T-helper 17 cell (primary cell): ENCODE data around the gene RRAGC. TPM values are rescaled to one million over a fixed set of nuclear protein-coding genes. Genes with fewer than 3 reads are reported as not detected.
"Not testable (repeated sequence)": the region's sequence is repeated elsewhere in the genome, so short reads cannot be mapped to it uniquely, and the experiment has no call there.

Experiments used
- ATAC-seq: fragments of 150-1000 bp; cut with Tn5 transposase; 2 replicates; pipeline ENCODE4 v1.10.0; 2021; ENCODE audit warnings: mild to moderate bottlenecking, moderate library complexity
- DNase-seq, 3 donors: peaks; one replicate each; pipeline versions ENCODE4 v3.0.0 to v3.0.0-alpha.2; 2020 to 2021
- H3K9me3 ChIP-seq: one replicate; pipeline ENCODE4 v1.7.0; 2013; ENCODE audit warnings: low read length, mild to moderate bottlenecking; ENCODE audit not compliant: control insufficient read depth, poor library complexity, severe bottlenecking
- H3K27ac Mint-ChIP-seq: one replicate; pipeline ENCODE4 v1.8.0; 2022; ENCODE audit warnings: mild to moderate bottlenecking, moderate library complexity, mixed read lengths
- H3K27me3 Mint-ChIP-seq: one replicate; pipeline ENCODE4 v1.8.0; 2022; ENCODE audit warnings: mixed read lengths
- H3K36me3 Mint-ChIP-seq: one replicate; pipeline ENCODE4 v1.8.0; 2022; ENCODE audit warnings: low read depth, mixed read lengths
- H3K4me1 Mint-ChIP-seq: one replicate; pipeline ENCODE4 v1.8.0; 2022; ENCODE audit warnings: mild to moderate bottlenecking, mixed read lengths
- H3K4me3 Mint-ChIP-seq: one replicate; pipeline ENCODE4 v1.8.0; 2022; ENCODE audit warnings: mild to moderate bottlenecking, moderate library complexity, mixed read lengths
- total RNA-seq, 4 donors: library from RNA in 2 of 4; stranded (reverse) in 2 of 4; gene quantifications; one replicate each; pipeline ENCODE4 v1.2.3 and lab custom pipeline; 2022 to 2026

The RRAGC gene
- total RNA-seq, 2 donors from 2014 or later = 15.8 to 16.9 TPM

DNA sequence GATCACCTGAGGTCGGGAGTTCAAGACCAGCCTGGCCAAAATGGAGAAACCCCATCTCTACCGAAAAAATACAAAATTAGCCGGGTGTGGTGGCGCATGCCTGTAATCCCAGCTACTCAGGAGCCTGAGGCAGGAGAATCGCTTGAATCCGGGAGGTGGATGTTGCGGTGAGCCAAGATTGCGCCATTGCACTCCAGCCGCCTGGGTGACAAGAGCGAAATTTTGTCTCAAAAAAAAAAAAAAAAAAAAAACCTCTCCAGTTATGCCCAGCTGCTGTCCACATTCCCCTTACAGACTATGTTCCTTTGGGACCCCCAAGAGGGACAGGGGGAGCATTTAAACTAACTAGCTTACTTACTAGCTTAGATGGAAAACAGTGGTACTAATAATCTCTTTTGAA is 23.3 kb downstream of the RRAGC start:
- H3K27ac Mint-ChIP-seq, H3K4me3 Mint-ChIP-seq, H3K4me1 Mint-ChIP-seq, ATAC-seq, H3K9me3 ChIP-seq, H3K27me3 Mint-ChIP-seq, DNase-seq, H3K36me3 Mint-ChIP-seq: not testable (repeated sequence)

DNA sequence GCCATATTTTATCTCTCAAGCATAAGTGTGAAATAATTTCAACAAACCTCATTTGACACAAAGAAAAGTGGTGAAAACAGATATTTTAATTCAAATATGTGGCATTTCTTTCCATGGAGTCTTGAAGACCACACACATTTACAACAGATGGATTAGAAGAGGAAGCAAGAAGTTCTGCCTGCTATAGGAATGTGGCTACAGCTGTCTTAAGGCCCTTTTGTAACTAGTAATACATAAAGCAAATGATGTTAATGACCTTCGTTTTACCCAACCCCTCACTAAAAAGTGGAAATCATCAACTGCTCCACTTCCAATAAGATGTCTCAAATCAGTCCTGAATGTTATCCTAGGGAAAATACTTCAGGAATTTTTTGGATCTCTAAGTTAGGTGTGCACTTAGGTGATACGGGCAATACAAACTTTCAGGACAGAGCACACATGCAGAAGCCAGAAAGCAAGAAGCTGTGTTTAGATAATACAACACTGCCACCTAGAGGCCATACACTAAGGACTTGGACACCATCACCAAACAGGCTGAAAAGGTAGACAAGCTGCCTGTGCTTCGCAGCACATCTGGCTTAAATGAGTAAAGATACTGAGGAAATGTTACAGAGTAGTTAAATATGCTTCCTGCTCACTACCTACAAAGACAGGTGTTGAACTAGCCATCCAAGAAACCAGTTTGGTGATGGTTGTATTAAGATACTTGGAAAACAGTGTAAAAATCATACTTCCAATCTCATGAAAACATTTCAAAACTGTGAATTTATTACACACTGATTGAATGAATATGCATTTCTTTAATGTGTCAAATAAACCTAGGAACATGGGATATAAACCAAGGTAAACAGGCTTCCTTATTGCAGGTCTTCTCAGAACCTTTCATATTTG is 24.4 kb downstream of the RRAGC start:
- H3K4me3 Mint-ChIP-seq = no peak overlapping the region
- peak in 1 of 3 donors; percentile 21 for DNase-seq
- peaks cover 5% of the 10 kb centered on the region for H3K4me1 Mint-ChIP-seq
- peak; percentile 89 for ATAC-seq
- H3K9me3 ChIP-seq = no peaks in the 10 kb centered on the region
- peaks cover 15% of the 10 kb centered on the region for H3K27me3 Mint-ChIP-seq
- H3K27ac Mint-ChIP-seq = no peak overlapping the region
- H3K36me3 Mint-ChIP-seq = peaks cover 4% of the 10 kb centered on the region

DNA sequence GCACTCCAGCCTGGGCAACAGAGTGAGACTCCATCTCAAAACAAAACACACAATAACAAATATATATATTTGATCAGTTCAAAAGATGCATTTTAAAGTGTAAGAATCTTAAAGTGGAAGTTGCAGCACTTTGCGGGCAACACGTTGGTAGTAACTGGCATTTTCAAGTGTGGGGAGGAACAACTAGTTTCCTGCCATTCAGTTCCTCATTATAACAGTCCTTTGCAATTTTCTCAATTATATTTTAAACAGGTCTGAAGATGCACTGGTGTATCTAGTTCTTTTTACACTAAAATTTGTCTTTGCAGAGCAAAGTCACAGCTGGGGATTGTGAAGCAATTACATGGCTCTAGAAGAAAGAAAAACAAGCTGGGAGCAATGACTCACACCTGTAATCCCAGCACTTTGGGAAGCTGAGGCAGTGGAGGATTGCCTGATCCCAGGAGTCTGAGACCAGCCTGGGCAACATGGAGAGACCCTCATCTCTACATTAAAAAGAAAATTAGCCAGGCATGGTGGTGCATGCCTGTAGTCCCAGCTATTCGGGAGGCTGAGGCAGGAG is 25.3 kb downstream of the RRAGC start:
- Mint-ChIP-seq H3K4me1 (peaks cover 5% of the 10 kb centered on the region), H3K36me3 (peaks cover 4% of the 10 kb centered on the region), H3K27ac (no peak overlapping the region), H3K4me3 (no peak overlapping the region), H3K27me3 (peaks cover 24% of the 10 kb centered on the region)
- DNase-seq (no peak), ATAC-seq (no peak)
- H3K9me3 ChIP-seq = no peaks in the 10 kb centered on the region

GRCh38 chr1:38833146-38833545 is 26.4 kb downstream of the RRAGC start:
- Mint-ChIP-seq H3K4me1 (peaks cover 5% of the 10 kb centered on the region), H3K27me3 (peaks cover 28% of the 10 kb centered on the region), H3K27ac (no peak overlapping the region), H3K36me3 (peaks cover 4% of the 10 kb centered on the region), H3K4me3 (no peak overlapping the region)
- no peaks in the 10 kb centered on the region for H3K9me3 ChIP-seq
- DNase-seq (no peak), ATAC-seq (no peak)

GRCh38 chr1:38832370-38832734 is 27.2 kb downstream of the RRAGC start:
- DNase-seq (no peak), ATAC-seq (no peak)
- no peak overlapping the region for H3K4me3 Mint-ChIP-seq
- no peaks in the 10 kb centered on the region for H3K9me3 ChIP-seq
- peaks cover 2% of the 10 kb centered on the region for H3K36me3 Mint-ChIP-seq
- peaks cover 5% of the 10 kb centered on the region for H3K4me1 Mint-ChIP-seq
- H3K27ac Mint-ChIP-seq = no peak overlapping the region
- peaks cover 28% of the 10 kb centered on the region for H3K27me3 Mint-ChIP-seq

- no peak for DNase-seq
These were observed 27.7 kb downstream of the RRAGC start for GRCh38 chr1:38831731-38832369.

DNA sequence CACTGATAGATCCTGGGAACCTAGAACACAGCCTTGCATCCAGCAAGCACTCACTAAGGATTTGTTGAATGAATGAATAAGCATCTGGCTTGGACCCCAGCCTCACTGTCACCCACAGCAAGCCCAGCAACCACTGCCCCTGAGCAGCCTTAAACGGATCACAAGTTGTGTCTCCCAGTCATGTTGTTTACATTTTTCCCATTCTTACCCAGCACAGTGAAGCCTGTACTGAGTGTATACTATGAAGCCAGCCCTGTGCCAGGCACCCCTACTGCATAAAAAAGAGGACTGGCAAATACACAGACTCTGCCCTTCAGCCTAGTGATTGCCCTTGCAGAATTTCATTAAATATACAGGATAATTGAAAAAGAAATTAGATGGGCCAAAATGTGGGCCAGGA is 30.2 kb downstream of the RRAGC start:
- no peaks in the 10 kb centered on the region for H3K9me3 ChIP-seq
- DNase-seq (no peak), ATAC-seq (no peak)
- H3K4me3 Mint-ChIP-seq = no peak overlapping the region
- H3K36me3 Mint-ChIP-seq = peaks cover 2% of the 10 kb centered on the region
- H3K27me3 Mint-ChIP-seq = peaks cover 56% of the 10 kb centered on the region
- peaks cover 2% of the 10 kb centered on the region for H3K4me1 Mint-ChIP-seq
- H3K27ac Mint-ChIP-seq = no peak overlapping the region

More at GRCh38 chr1:38831731-38832369, 27.7 kb downstream of the RRAGC start:
- ATAC-seq = no peak
- Mint-ChIP-seq H3K27me3 (peaks cover 32% of the 10 kb centered on the region), H3K27ac (no peak overlapping the region), H3K36me3 (peaks cover 2% of the 10 kb centered on the region), H3K4me3 (no peak overlapping the region), H3K4me1 (peaks cover 5% of the 10 kb centered on the region)
- no peaks in the 10 kb centered on the region for H3K9me3 ChIP-seq

- H3K9me3 ChIP-seq = no peaks in the 10 kb centered on the region
- H3K27ac Mint-ChIP-seq = no peak overlapping the region
- H3K36me3 Mint-ChIP-seq = peaks cover 2% of the 10 kb centered on the region
- no peak for ATAC-seq
- H3K4me1 Mint-ChIP-seq = peaks cover 2% of the 10 kb centered on the region
- no peak for DNase-seq
- H3K27me3 Mint-ChIP-seq = peaks cover 68% of the 10 kb centered on the region
- no peak overlapping the region for H3K4me3 Mint-ChIP-seq
These were observed 32.3 kb downstream of the RRAGC start for GRCh38 chr1:38827318-38827717.

- no peak overlapping the region for H3K27ac Mint-ChIP-seq
- ATAC-seq = no peak
- peaks cover 2% of the 10 kb centered on the region for H3K4me1 Mint-ChIP-seq
- H3K27me3 Mint-ChIP-seq = peaks cover 72% of the 10 kb centered on the region
- peaks cover 2% of the 10 kb centered on the region for H3K36me3 Mint-ChIP-seq
- H3K4me3 Mint-ChIP-seq = no peak overlapping the region
- no peak for DNase-seq
- H3K9me3 ChIP-seq = no peaks in the 10 kb centered on the region
These were observed 32.7 kb downstream of the RRAGC start for GRCh38 chr1:38826886-38827285.

DNA sequence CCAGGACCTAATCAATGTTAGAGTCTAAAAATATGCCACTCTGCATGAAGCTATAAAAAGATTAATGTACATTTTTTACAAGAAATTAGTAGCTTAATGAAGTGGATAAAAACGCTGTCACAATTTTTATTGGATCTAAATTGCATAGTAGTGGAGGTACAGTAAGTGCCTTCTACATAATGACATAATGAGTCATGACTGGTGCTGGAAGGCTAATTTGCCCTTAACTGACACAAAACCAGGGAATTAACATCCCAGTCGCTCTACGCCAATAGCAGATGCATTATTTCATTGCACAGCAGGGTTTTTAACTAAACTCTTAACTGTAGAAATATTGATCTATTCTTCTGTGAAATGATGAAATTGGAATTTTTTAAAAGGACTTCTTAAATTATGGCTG is 33.3 kb downstream of the RRAGC start:
- Mint-ChIP-seq H3K36me3 (peaks cover 2% of the 10 kb centered on the region), H3K27me3 (peaks cover 73% of the 10 kb centered on the region), H3K4me3 (no peak overlapping the region), H3K27ac (no peak overlapping the region), H3K4me1 (peaks cover 2% of the 10 kb centered on the region)
- no peak for DNase-seq
- no peak for ATAC-seq
- no peaks in the 10 kb centered on the region for H3K9me3 ChIP-seq

- no peak for DNase-seq
- Mint-ChIP-seq H3K27me3 (peaks cover 74% of the 10 kb centered on the region), H3K4me3 (no peak overlapping the region), H3K36me3 (no peaks in the 10 kb centered on the region), H3K27ac (no peak overlapping the region), H3K4me1 (peaks cover under 1% of the 10 kb centered on the region)
- no peak for ATAC-seq
- no peaks in the 10 kb centered on the region for H3K9me3 ChIP-seq
These were observed 38.7 kb downstream of the RRAGC start for GRCh38 chr1:38820860-38821259.

GRCh38 chr1:38819516-38819915 is 40.1 kb downstream of the RRAGC start:
- Mint-ChIP-seq H3K4me1 (peaks cover 4% of the 10 kb centered on the region), H3K27me3 (peaks cover 74% of the 10 kb centered on the region), H3K36me3 (no peaks in the 10 kb centered on the region), H3K4me3 (no peak overlapping the region), H3K27ac (no peak overlapping the region)
- no peak for ATAC-seq
- no peak for DNase-seq
- H3K9me3 ChIP-seq = no peaks in the 10 kb centered on the region

DNA sequence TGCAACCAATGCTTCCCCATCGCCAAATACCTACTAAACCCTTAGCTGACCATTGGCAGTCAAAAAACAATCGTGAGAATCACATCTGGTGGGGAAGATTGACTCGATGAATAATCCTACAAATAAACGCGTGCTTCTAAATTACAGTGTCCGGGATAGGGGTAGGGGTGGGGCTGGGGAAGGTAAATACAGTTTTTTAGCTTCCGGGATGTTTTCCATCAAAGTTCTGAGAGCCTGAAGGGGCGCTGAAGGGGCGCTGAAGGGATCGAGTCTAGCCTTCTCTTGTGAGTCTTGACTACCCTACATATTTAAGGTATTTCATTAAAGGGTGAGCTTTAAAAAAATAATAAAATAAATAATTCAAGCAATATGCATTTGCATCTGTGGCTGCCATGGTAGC is 40.5 kb downstream of the RRAGC start:
- H3K4me1 Mint-ChIP-seq = peaks cover 4% of the 10 kb centered on the region
- H3K36me3 Mint-ChIP-seq = no peaks in the 10 kb centered on the region
- no peak overlapping the region for H3K4me3 Mint-ChIP-seq
- DNase-seq (no peak), ATAC-seq (no peak)
- peaks cover 75% of the 10 kb centered on the region for H3K27me3 Mint-ChIP-seq
- H3K27ac Mint-ChIP-seq = no peak overlapping the region
- no peaks in the 10 kb centered on the region for H3K9me3 ChIP-seq
